Kidney epithelial cell (primary cell): ENCODE data around the gene UVRAG. TPM values are rescaled to one million over a fixed set of nuclear protein-coding genes. Genes with fewer than 3 reads are reported as not detected.

Experiments
- DNase-seq: peaks from one replicate; pipeline ENCODE4 v3.0.0-alpha.2; 2010; ENCODE audit warnings: low read depth
- H3K27me3 ChIP-seq: 2 replicates; pipeline ENCODE4 v1.6.0; 2011; ENCODE audit warnings: low read length; ENCODE audit not compliant: control insufficient read depth, insufficient read depth
- H3K36me3 ChIP-seq: 2 replicates; pipeline ENCODE4 v1.5.1; 2011; ENCODE audit warnings: low read length; ENCODE audit not compliant: control insufficient read depth, insufficient read depth
- H3K4me3 ChIP-seq: 2 replicates; pipeline ENCODE4 v1.5.1; 2011; ENCODE audit warnings: low read depth, mild to moderate bottlenecking, control low read depth, low read length
- CTCF ChIP-seq: IDR thresholded peaks from 2 replicates; pipeline ENCODE4 v1.5.1; 2011; ENCODE audit warnings: mild to moderate bottlenecking, moderate library complexity, low read length, control low read depth, inconsistent platforms; ENCODE audit not compliant: insufficient read depth, poor library complexity, severe bottlenecking
- total RNA-seq: library from RNA; depleted of rRNA; stranded (reverse); fragments of >200 nt; gene quantifications from 2 replicates; pipeline ENCODE4 v1.2.3, GENCODE V29; 2015

The UVRAG gene
- total RNA-seq, 1 donor from 2014 or later: 16.2 TPM

DNA sequence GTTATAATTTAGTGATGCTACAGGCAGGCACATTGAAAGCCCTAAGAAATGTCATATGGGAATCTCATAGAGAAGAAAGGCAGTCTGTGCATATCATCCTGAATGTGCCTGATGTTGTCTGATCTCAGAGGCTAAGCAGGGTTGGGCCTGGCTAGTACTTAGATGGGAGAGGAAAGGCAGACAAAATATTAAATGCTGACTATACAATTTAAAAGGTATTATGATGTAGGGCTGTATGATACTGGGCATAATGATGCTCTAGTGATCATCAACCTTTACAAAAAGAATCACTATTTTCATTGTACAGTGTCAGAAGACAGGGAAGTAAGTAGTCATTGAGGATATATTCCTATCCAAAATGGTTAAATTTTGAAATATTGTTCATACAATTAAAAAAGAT is 119.8 kb downstream of the UVRAG start:
- no peaks in the 10 kb centered on the region for H3K27me3 ChIP-seq
- DNase-seq: no peak
- H3K4me3 ChIP-seq: no peak overlapping the region
- no peak for TF ChIP-seq CTCF
- H3K36me3 ChIP-seq: no peaks in the 10 kb centered on the region

- TF ChIP-seq CTCF: no peak
- no peak overlapping the region for H3K4me3 ChIP-seq
- H3K27me3 ChIP-seq: no peaks in the 10 kb centered on the region
- no peak for DNase-seq
- no peaks in the 10 kb centered on the region for H3K36me3 ChIP-seq
Measured at GRCh38 chr11:75938543-75938942, 123.5 kb downstream of the UVRAG start.

DNA sequence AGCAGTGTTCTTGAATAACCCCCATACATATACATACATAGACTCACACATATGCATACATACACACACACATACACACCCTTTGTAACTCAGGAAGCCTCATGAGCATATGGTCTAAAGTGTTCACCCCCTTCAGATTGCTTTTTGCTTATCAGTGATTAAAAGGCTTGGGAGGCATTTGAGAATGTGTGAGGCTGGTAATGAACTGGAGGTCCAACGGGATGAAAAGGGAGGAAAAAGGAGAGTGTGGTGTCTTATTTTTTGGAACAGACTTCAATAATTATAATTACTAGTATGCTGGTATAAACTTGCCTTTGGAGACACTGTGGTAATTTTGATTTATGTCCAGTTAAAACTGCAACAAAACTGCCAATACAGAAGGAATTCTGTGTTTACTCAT is 124.5 kb downstream of the UVRAG start:
- no peak for DNase-seq
- Histone ChIP-seq H3K36me3 (no peaks in the 10 kb centered on the region), H3K4me3 (no peak overlapping the region), H3K27me3 (no peaks in the 10 kb centered on the region)
- TF ChIP-seq CTCF: no peak

DNA sequence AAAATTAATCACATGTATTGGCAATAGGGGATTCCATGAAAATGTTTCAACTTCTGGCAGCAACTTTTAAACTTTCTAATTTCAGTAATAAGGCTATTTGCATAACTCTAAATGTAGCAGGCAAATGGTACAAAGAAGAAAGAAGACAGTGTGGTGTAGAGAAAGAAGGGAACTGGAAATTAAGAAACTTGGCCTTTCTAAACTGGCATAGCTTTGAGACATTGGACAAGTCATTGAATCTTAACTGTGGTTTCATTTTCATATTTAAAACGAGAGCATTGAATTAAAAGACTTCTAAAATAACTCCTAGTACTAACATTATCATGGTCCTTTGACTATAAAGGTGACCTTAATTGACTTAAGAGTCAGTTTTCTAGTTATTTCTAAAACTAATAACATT is 125.0 kb downstream of the UVRAG start:
- no peak for TF ChIP-seq CTCF
- no peak for DNase-seq

GRCh38 chr11:75940911-75941310 is 125.9 kb downstream of the UVRAG start:
- DNase-seq: no peak
- Histone ChIP-seq H3K4me3 (no peak overlapping the region), H3K27me3 (no peaks in the 10 kb centered on the region), H3K36me3 (no peaks in the 10 kb centered on the region)
- no peak for TF ChIP-seq CTCF

More for the DNA sequence above, 125.0 kb downstream of the UVRAG start:
- Histone ChIP-seq H3K4me3 (no peak overlapping the region), H3K27me3 (no peaks in the 10 kb centered on the region), H3K36me3 (no peaks in the 10 kb centered on the region)

DNA sequence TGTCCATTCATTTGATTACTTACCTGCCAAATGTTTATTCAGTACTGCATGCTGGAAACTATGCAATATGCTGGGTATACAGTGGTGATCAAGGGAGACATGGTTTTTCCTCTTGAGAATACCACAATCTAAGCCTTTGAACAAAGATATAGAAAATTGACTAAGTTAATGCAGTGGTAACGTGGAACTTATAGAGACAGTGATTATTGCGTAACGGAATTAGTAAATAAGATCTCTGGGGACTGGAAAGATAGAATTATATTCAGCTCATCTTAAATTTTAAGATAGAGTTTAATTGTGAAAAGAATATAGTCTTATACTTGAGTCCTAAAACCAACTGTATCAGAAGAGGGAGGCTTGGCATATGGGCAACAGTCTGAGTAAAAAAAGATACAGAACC is 129.5 kb downstream of the UVRAG start:
- Histone ChIP-seq H3K27me3 (no peaks in the 10 kb centered on the region), H3K4me3 (no peak overlapping the region), H3K36me3 (no peaks in the 10 kb centered on the region)
- DNase-seq: no peak
- no peak for TF ChIP-seq CTCF
